Stimulated activated CD4-positive, alpha-beta T cell treated with anti-CD3 and anti-CD28 coated beads, Interleukin-15, amount 100 ng/mL, for 1 hour (primary cell): Measurements from ENCODE around the gene TAF7L.

Experiments used
- DNase-seq, 2 donors: peaks; one replicate each; pipeline ENCODE4 v3.0.0-alpha.2; 2020; ENCODE audit warnings: low read depth in 1 of 2, low spot score in 1 of 2

The TAF7L gene

GRCh38 chrX:101223226-101223625 is 67.9 kb downstream of the TAF7L start:
- no peak for DNase-seq

GRCh38 chrX:101220662-101221260 is 70.4 kb downstream of the TAF7L start:
- no peak for DNase-seq

- no peak for DNase-seq
Observed at GRCh38 chrX:101219864-101220346, 71.2 kb downstream of the TAF7L start.

GRCh38 chrX:101219116-101219863 is 71.8 kb downstream of the TAF7L start, which contains the start of gene DRP2:
DRP2 (plus strand) TSS chrX:101219786; CDS start chrX:101231648, 11,862 bp downstream.
- DNase-seq = no peak
